Keratinocyte (primary cell): ENCODE data around the gene NLGN1.

ENCODE experiments used
- EZH2 ChIP-seq: IDR thresholded peaks from one replicate; pipeline ENCODE4 v1.6.1; 2012; ENCODE audit warnings: inconsistent platforms, mild to moderate bottlenecking, low read length, moderate library complexity
- TF ChIP-seq, protein P1 (sequence below), 3 experiments: IDR thresholded peaks in 1 of 3; conservative IDR thresholded peaks in 1 of 3; optimal IDR thresholded peaks in 1 of 3; 2 replicates in 2 of 3; 3 replicates in 1 of 3; pipeline versions ENCODE3 to v1.5.1; 2011; ENCODE audit warnings: low read length in 3 of 3, mild to moderate bottlenecking in 3 of 3, moderate library complexity in 2 of 3, control low read depth in 1 of 3, inconsistent platforms in 1 of 3; ENCODE audit not compliant: insufficient read depth in 2 of 3; ENCODE audit errors: extremely low read depth in 1 of 3

DNA sequence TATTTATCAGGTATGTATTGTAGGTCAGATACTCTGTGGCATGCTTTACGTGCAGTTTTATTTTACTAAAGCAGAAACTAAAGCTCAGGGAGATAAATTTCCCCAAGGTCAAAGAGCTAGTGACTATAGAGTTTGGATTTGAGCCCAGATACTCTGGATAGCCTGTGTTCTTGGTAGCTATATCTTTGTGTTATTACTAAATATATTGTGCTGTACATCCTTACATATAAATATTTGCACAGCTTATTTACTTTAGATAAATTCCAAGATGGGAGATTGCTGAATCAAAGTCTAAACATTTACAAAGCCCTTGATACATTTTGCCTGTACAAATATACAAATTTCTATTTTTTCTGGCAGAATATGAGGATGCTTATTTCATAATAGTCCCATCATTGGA lies 800.7 kb downstream of the NLGN1 start:
- TF ChIP-seq, protein P1, sequence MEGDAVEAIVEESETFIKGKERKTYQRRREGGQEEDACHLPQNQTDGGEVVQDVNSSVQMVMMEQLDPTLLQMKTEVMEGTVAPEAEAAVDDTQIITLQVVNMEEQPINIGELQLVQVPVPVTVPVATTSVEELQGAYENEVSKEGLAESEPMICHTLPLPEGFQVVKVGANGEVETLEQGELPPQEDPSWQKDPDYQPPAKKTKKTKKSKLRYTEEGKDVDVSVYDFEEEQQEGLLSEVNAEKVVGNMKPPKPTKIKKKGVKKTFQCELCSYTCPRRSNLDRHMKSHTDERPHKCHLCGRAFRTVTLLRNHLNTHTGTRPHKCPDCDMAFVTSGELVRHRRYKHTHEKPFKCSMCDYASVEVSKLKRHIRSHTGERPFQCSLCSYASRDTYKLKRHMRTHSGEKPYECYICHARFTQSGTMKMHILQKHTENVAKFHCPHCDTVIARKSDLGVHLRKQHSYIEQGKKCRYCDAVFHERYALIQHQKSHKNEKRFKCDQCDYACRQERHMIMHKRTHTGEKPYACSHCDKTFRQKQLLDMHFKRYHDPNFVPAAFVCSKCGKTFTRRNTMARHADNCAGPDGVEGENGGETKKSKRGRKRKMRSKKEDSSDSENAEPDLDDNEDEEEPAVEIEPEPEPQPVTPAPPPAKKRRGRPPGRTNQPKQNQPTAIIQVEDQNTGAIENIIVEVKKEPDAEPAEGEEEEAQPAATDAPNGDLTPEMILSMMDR (optimal IDR thresholded peaks at IDR 0.05 in 1 of 3, IDR thresholded peaks at IDR 0.05 in 1 of 3, conservative IDR thresholded peaks at IDR 0.05 in 1 of 3; ENCODE audit: extremely low read depth in 1 of 3, insufficient read depth in 2 of 3, low read length in 3 of 3): no peak
- TF ChIP-seq EZH2: no peak
